Measurements from ENCODE around the gene KIFC3. TPM values are rescaled to one million over a fixed set of nuclear protein-coding genes. Genes with fewer than 3 reads are reported as not detected.

KIFC3 gene
- total and polyA plus RNA-seq, 2 of the 13 experiments (the other 11 are each of a cell fraction or from before 2014, with no cell fraction given): 42.1 to 45.3 TPM

- TF ChIP-seq BCL3 (CRISPR knock-in tag; IDR thresholded peaks at IDR 0.05) (peak; percentile 90), NR0B2 (CRISPR knock-in tag; IDR thresholded peaks at IDR 0.05) (peak; percentile 55; the same call in 1 of the 2 replicates), CSRNP1 (CRISPR knock-in tag; IDR thresholded peaks at IDR 0.05) (peak; percentile 94), ZNF878 (CRISPR knock-in tag; IDR thresholded peaks at IDR 0.05) (no peak), RFXAP (CRISPR knock-in tag; IDR thresholded peaks at IDR 0.05; ENCODE audit: borderline replicate concordance) (peak; percentile 56; the same call in 1 of the 2 replicates), GABPA (IDR thresholded peaks at IDR 0.05; ENCODE audit: low read depth, low read length) (no peak), GABPA (CRISPR knock-in tag; IDR thresholded peaks at IDR 0.05; ENCODE audit: low read depth) (0 out of 2 replicates have a peak, but pooled peaks have one; percentile 23), PHF5A (CRISPR knock-in tag; IDR thresholded peaks at IDR 0.05; ENCODE audit: low read depth, unreplicated experiment) (no peak), FOXM1 (CRISPR knock-in tag; IDR thresholded peaks at IDR 0.05) (no peak), SUZ12 (IDR thresholded peaks at IDR 0.05; ENCODE audit: low read depth, low read length) (no peak), ZNF747 (CRISPR knock-in tag; IDR thresholded peaks at IDR 0.05; ENCODE audit: borderline replicate concordance) (peak; percentile 65), ZNF138 (CRISPR knock-in tag; IDR thresholded peaks at IDR 0.05; ENCODE audit: low read depth) (peak; percentile 89), MYNN (CRISPR knock-in tag; IDR thresholded peaks at IDR 0.05; ENCODE audit: low read depth) (no peak), RNF2 (conservative IDR thresholded peaks at IDR 0.05; ENCODE audit: low read depth) (0 out of 2 replicates have a peak, but pooled peaks have one; percentile 36), HMG20B (CRISPR knock-in tag; conservative IDR thresholded peaks at IDR 0.05) (peak; percentile 49; the same call in 1 of the 2 replicates), REL (CRISPR knock-in tag; conservative IDR thresholded peaks at IDR 0.05) (no peak), ZNF263 (CRISPR knock-in tag; IDR thresholded peaks at IDR 0.05) (peak; percentile 18; the same call in 1 of the 2 replicates), ZNF251 (CRISPR knock-in tag; IDR thresholded peaks at IDR 0.05) (peak; percentile 89), SAP130 (CRISPR knock-in tag; IDR thresholded peaks at IDR 0.05; ENCODE audit: low read depth) (peak; percentile 76), CEBPG (CRISPR knock-in tag; IDR thresholded peaks at IDR 0.05) (peak; percentile 48), ZUFSP (CRISPR knock-in tag; IDR thresholded peaks at IDR 0.05; ENCODE audit: borderline replicate concordance) (no peak), ZFP62 (CRISPR knock-in tag; IDR thresholded peaks at IDR 0.05) (no peak), ZNF703 (CRISPR knock-in tag; IDR thresholded peaks at IDR 0.05; ENCODE audit: borderline replicate concordance) (no peak), MAFG (CRISPR knock-in tag; IDR thresholded peaks at IDR 0.05) (no peak), TBX2 (CRISPR knock-in tag; IDR thresholded peaks at IDR 0.05; ENCODE audit: borderline replicate concordance) (peak; percentile 93)
Observed at GRCh38 chr16:57826706-57827625, 24.7 kb upstream of the KIFC3 start (continued).

Data from HepG2 (cell line).